Gastroesophageal sphincter (tissue), 3 donors: Measurements from ENCODE around the gene TRMU.

Source experiments
- POLR2A ChIP-seq, 2 donors: fragments of 450-650 bp; IDR thresholded peaks; one replicate each; pipeline ENCODE4 v1.6.1; 2017; ENCODE audit warnings: antibody characterized with exemption in 2 of 2, mild to moderate bottlenecking in 2 of 2, moderate library complexity in 1 of 2
- TF ChIP-seq, protein P1 (sequence below), 4 experiments: fragments of 200-600 bp in 2 of 4; fragments of 450-650 bp in 2 of 4; sonication (generic) in 1 of 4; IDR thresholded peaks; one replicate each; pipeline ENCODE4 v1.5.1; 2017 to 2019; ENCODE audit warnings: antibody characterized with exemption in 4 of 4, mild to moderate bottlenecking in 2 of 4, moderate library complexity in 2 of 4

DNA sequence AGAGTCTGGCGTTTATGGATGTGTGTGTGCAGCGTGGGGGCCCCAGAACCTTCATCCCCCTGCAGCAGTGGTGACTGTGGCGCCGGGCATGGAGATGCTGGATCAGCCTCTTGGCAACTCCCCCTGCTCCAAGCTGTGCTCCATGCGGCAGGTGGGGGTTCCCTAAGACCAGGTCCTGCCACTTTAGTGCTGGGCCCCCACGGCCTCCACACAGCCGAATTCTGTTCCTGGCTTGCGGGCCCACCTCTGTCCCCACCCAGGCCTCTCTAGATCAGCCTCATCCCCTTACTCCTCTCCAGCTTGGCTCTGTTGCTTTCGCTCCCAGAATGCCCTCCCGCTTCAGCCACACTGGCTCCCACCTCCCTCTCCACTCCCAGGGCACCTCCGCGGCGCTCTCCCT lies 59.6 kb downstream of the TRMU start:
- TF ChIP-seq POLR2A (IDR thresholded peaks at IDR 0.05): no peak
- TF ChIP-seq, protein P1, sequence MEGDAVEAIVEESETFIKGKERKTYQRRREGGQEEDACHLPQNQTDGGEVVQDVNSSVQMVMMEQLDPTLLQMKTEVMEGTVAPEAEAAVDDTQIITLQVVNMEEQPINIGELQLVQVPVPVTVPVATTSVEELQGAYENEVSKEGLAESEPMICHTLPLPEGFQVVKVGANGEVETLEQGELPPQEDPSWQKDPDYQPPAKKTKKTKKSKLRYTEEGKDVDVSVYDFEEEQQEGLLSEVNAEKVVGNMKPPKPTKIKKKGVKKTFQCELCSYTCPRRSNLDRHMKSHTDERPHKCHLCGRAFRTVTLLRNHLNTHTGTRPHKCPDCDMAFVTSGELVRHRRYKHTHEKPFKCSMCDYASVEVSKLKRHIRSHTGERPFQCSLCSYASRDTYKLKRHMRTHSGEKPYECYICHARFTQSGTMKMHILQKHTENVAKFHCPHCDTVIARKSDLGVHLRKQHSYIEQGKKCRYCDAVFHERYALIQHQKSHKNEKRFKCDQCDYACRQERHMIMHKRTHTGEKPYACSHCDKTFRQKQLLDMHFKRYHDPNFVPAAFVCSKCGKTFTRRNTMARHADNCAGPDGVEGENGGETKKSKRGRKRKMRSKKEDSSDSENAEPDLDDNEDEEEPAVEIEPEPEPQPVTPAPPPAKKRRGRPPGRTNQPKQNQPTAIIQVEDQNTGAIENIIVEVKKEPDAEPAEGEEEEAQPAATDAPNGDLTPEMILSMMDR (IDR thresholded peaks at IDR 0.05): no peak
